GM23338 (cell line): ENCODE measurements around the gene SLC36A3. TPM values are rescaled to one million over a fixed set of nuclear protein-coding genes. Genes with fewer than 3 reads are reported as not detected.
A peak's percentile ranks its signal among the peaks of the same experiment; 100 is the strongest.
"Not testable (repeated sequence)": the region's sequence is repeated elsewhere in the genome, so short reads cannot be mapped to it uniquely, and the experiment has no call there.

Experiments
- ATAC-seq: fragments of 200-7000 bp; cut with Tn5 transposase; 3 replicates; pipeline ENCODE4 v1.9.1; 2020
- DNase-seq: peaks from one replicate; pipeline ENCODE4 v3.0.0-alpha.2; 2015; ENCODE audit warnings: low spot score
- H2AFZ ChIP-seq: fragments of 200-600 bp; sonication (generic); 2 replicates; pipeline ENCODE4 v1.8.0; 2016; ENCODE audit warnings: antibody characterized with exemption, mild to moderate bottlenecking, moderate library complexity
- H3F3A ChIP-seq: fragments of 200-600 bp; sonication (generic); replicated peaks from 2 replicates; pipeline ENCODE4 v1.8.0; 2017; ENCODE audit warnings: antibody characterized with exemption, mixed run types, low read depth
- H3K27ac ChIP-seq: fragments of 200-600 bp; sonication (generic); 2 replicates; pipeline ENCODE4 v1.6.1; 2016; ENCODE audit warnings: low read depth
- H3K27me3 ChIP-seq: fragments of 200-600 bp; sonication (generic); 2 replicates; pipeline ENCODE4 v1.8.0; 2016; ENCODE audit warnings: mild to moderate bottlenecking, mixed run types, moderate library complexity; ENCODE audit not compliant: insufficient read depth
- H3K36me3 ChIP-seq: fragments of 200-600 bp; sonication (generic); 2 replicates; pipeline ENCODE4 v1.8.0; 2016; ENCODE audit warnings: mild to moderate bottlenecking; ENCODE audit not compliant: insufficient read depth
- H3K4me1 ChIP-seq: fragments of 200-600 bp; sonication (generic); 2 replicates; pipeline ENCODE4 v1.8.0; 2016; ENCODE audit warnings: mild to moderate bottlenecking, moderate library complexity; ENCODE audit not compliant: insufficient read depth
- H3K4me2 ChIP-seq: fragments of 200-600 bp; sonication (generic); 2 replicates; pipeline ENCODE4 v1.7.1; 2017; ENCODE audit warnings: mixed run types
- H3K4me3 ChIP-seq: fragments of 200-600 bp; sonication (generic); 2 replicates; pipeline ENCODE4 v1.6.1; 2016; ENCODE audit warnings: mixed run types
- H3K79me2 ChIP-seq: fragments of 200-600 bp; sonication (generic); replicated peaks from 2 replicates; pipeline ENCODE4 v1.8.0; 2017; ENCODE audit warnings: mild to moderate bottlenecking; ENCODE audit not compliant: insufficient read depth
- H3K9me2 ChIP-seq: fragments of 200-600 bp; sonication (generic); 2 replicates; pipeline ENCODE4 v1.8.0; 2017; ENCODE audit not compliant: insufficient read depth
- H4K20me1 ChIP-seq: fragments of 200-600 bp; sonication (generic); replicated peaks from 2 replicates; pipeline ENCODE4 v1.8.0; 2017; ENCODE audit warnings: mild to moderate bottlenecking; ENCODE audit not compliant: insufficient read depth
- H3K27ac Mint-ChIP-seq: 2 replicates; pipeline ENCODE4 v1.8.0; 2020; ENCODE audit warnings: inconsistent platforms, mild to moderate bottlenecking, moderate library complexity, mixed read lengths
- H3K27me3 Mint-ChIP-seq: 3 replicates; pipeline ENCODE4 v1.8.0; 2022; ENCODE audit warnings: low read depth, mild to moderate bottlenecking, moderate library complexity, mixed read lengths, inconsistent platforms; ENCODE audit not compliant: insufficient read depth, poor library complexity
- H3K36me3 Mint-ChIP-seq: 3 replicates; pipeline ENCODE4 v1.8.0; 2021; ENCODE audit warnings: low read depth, mild to moderate bottlenecking, inconsistent platforms, moderate library complexity, mixed read lengths
- H3K4me1 Mint-ChIP-seq: 3 replicates; pipeline ENCODE4 v1.8.0; 2020; ENCODE audit warnings: mild to moderate bottlenecking, inconsistent platforms, mixed read lengths
- H3K4me3 Mint-ChIP-seq: 3 replicates; pipeline ENCODE4 v1.8.0; 2021; ENCODE audit warnings: moderate library complexity, mild to moderate bottlenecking, inconsistent platforms, mixed read lengths
- H3K9me3 Mint-ChIP-seq: 3 replicates; pipeline ENCODE4 v1.8.0; 2020; ENCODE audit warnings: moderate library complexity, mild to moderate bottlenecking, inconsistent platforms, mixed read lengths
- CREB1 ChIP-seq: fragments of 250-450 bp; sonication (Bioruptor Pico); IDR thresholded peaks from 2 replicates; pipeline ENCODE4 v1.5.0; 2020; ENCODE audit warnings: low read depth, mild to moderate bottlenecking, moderate library complexity
- JUNB ChIP-seq: IDR thresholded peaks from one replicate; pipeline ENCODE4 v1.6.1; 2016; ENCODE audit warnings: antibody characterized with exemption; ENCODE audit not compliant: unreplicated experiment
- NANOG ChIP-seq: IDR thresholded peaks from 2 replicates; pipeline ENCODE4 v1.6.1; 2016; ENCODE audit warnings: antibody characterized with exemption, borderline replicate concordance
- ZNF331 ChIP-seq: fragments of 250-450 bp; sonication (Bioruptor Pico); IDR thresholded peaks from 2 replicates; pipeline ENCODE4 v1.5.0; 2020; ENCODE audit warnings: low read depth, mild to moderate bottlenecking, moderate library complexity
- polyA plus RNA-seq: library from polyadenylated mRNA; unstranded; fragments of >200 nt; fragmentation: Nextera tagmentation; extraction: Ambion mirVana; gene quantifications from 2 replicates; pipeline ENCODE4 v1.2.1, GENCODE V29; 2016
- total RNA-seq: library from RNA; depleted of rRNA; stranded (reverse); fragments of >200 nt; shearing (Covaris generic); gene quantifications from 2 replicates; pipeline ENCODE4 v1.2.3, GENCODE V29; 2014
- TF ChIP-seq, protein P1 (sequence below), 2 experiments: fragments of 200-600 bp in 1 of 2; sonication (generic) in 1 of 2; conservative IDR thresholded peaks; 2 replicates each; pipeline versions ENCODE4 v1.5.1 to v1.6.1; 2016 to 2017; ENCODE audit warnings: antibody characterized with exemption in 2 of 2, low read depth in 2 of 2, mild to moderate bottlenecking in 2 of 2, moderate library complexity in 1 of 2
- TF ChIP-seq, protein P2 (sequence below): IDR thresholded peaks from one replicate; pipeline ENCODE4 v1.6.1; 2018; ENCODE audit warnings: antibody characterized with exemption; ENCODE audit not compliant: unreplicated experiment

Gene SLC36A3
- total and polyA plus RNA-seq, 2 experiments from 2014 or later: not detected

DNA sequence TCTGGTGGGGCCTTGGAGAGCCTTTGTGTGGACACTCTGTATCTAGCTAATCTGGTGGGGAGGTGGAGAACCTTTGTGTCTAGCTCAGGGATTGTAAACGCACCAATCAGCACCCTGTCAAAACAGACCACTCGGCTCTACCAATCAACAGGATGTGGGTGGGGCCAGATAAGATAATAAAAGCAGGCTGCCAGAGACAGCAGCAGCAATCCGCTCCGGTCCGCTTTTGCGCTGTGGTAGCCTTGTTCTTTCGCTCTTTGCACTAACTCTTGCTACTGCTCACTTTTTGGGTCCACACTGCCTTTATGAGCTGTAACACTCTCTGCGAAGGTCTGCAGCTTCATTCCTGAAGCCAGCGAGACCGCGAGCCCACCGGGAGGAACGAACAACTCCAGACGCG lies 6.3 kb upstream of the SLC36A3 start:
- H3K27me3 Mint-ChIP-seq, H3K4me3 ChIP-seq, H3K27ac Mint-ChIP-seq, H3K27ac ChIP-seq, ATAC-seq, DNase-seq, H2AFZ ChIP-seq, H4K20me1 ChIP-seq, H3K4me1 Mint-ChIP-seq, H3K4me3 Mint-ChIP-seq, H3F3A ChIP-seq, H3K36me3 Mint-ChIP-seq, H3K9me3 Mint-ChIP-seq, H3K4me1 ChIP-seq, H3K9me2 ChIP-seq, H3K36me3 ChIP-seq, H3K79me2 ChIP-seq, H3K4me2 ChIP-seq, H3K27me3 ChIP-seq: not testable (repeated sequence)

DNA sequence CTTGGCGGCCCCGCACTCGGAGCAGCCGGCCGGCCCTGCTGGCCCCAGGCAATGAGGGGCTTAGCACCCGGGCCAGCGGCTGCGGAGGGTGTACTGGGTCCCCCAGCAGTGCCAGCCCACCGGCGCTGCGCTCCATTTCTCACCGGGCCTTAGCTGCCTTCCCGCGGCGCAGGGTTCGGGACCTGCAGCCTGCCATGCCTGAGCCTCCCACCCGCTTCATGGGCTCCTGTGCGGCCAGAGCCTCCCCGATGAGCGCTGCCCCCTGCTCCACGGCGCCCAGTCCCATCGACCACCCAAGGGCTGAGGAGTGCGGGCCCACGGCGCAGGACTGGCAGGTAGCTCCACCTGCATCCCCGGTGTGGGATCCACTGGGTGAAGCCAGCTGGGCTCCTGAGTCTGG lies 5.7 kb upstream of the SLC36A3 start:
- H2AFZ ChIP-seq, H3K27me3 ChIP-seq, H3K79me2 ChIP-seq, H3K4me1 Mint-ChIP-seq, H3F3A ChIP-seq, H3K4me2 ChIP-seq, H3K27me3 Mint-ChIP-seq, ATAC-seq, H3K4me3 ChIP-seq, DNase-seq, H3K27ac ChIP-seq, H3K4me1 ChIP-seq, H3K4me3 Mint-ChIP-seq, H3K9me3 Mint-ChIP-seq, H3K9me2 ChIP-seq, H3K36me3 ChIP-seq, H3K27ac Mint-ChIP-seq, H4K20me1 ChIP-seq, H3K36me3 Mint-ChIP-seq: not testable (repeated sequence)

DNA sequence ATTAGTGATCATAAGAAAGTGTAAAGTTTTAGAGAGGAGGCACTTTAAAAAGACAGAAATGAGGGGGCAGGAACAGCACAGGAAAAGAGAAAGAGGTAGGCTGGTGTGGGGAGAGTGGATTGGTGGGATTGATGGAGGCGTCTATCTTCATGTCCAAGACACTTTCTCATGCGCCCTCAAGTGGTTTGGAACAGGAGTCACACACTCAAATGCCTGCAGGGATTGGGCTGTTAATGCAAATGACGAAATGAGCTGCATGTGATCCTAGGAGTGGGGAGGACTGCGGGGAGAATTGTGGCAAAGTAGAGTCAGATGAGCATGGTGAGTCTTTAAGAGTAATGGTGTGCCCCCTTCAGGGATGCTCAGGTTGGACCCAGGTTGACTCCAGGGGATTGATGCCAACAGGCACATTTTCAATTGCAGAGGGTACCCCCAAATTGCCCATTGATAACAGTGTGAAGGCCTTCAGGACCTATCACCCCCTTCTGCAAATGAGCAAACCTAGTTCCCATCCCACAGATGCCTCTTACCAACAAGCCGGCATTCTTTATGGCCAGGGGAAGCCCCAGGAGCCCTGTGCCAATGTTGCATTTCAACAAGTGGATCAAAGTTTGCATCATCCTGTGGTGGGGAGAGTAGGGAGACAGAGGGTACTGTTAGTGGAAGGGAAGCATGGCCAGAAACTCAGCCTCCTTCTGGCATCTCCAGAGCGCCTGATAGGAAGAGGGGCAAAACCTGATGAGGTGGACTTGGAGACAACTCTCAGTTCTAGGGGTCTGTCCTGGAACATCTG lies 5.3 kb downstream of the SLC36A3 start:
- Histone ChIP-seq H3K27ac (no peak overlapping the region), H3K4me1 (no peaks in the 10 kb centered on the region; the same call in 1 of the 2 replicates), H3K27me3 (no peaks in the 10 kb centered on the region), H3K79me2 (no peaks in the 10 kb centered on the region), H3K4me2 (no peak overlapping the region), H3F3A (no peaks in the 10 kb centered on the region), H3K4me3 (no peak overlapping the region), H4K20me1 (no peaks in the 10 kb centered on the region), H3K36me3 (no peaks in the 10 kb centered on the region), H3K9me2 (no peaks in the 10 kb centered on the region), H2AFZ (peak overlapping the region; percentile 81)
- Mint-ChIP-seq H3K4me1 (peaks cover 13% of the 10 kb centered on the region), H3K27me3 (peaks cover 8% of the 10 kb centered on the region), H3K27ac (no peak overlapping the region), H3K4me3 (no peak overlapping the region), H3K9me3 (no peaks in the 10 kb centered on the region), H3K36me3 (no peaks in the 10 kb centered on the region)
- DNase-seq (peak; percentile 88), ATAC-seq (peak; percentile 89)
- TF ChIP-seq ZNF331 (CRISPR knock-in tag) (no peak), NANOG (no peak), JUNB (no peak), CREB1 (peak; percentile 64)
- TF ChIP-seq, protein P1, sequence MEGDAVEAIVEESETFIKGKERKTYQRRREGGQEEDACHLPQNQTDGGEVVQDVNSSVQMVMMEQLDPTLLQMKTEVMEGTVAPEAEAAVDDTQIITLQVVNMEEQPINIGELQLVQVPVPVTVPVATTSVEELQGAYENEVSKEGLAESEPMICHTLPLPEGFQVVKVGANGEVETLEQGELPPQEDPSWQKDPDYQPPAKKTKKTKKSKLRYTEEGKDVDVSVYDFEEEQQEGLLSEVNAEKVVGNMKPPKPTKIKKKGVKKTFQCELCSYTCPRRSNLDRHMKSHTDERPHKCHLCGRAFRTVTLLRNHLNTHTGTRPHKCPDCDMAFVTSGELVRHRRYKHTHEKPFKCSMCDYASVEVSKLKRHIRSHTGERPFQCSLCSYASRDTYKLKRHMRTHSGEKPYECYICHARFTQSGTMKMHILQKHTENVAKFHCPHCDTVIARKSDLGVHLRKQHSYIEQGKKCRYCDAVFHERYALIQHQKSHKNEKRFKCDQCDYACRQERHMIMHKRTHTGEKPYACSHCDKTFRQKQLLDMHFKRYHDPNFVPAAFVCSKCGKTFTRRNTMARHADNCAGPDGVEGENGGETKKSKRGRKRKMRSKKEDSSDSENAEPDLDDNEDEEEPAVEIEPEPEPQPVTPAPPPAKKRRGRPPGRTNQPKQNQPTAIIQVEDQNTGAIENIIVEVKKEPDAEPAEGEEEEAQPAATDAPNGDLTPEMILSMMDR (conservative IDR thresholded peaks at IDR 0.05; ENCODE audit: low read depth in 2 of 2): peak; percentile 66 to 85
- TF ChIP-seq, protein P2, sequence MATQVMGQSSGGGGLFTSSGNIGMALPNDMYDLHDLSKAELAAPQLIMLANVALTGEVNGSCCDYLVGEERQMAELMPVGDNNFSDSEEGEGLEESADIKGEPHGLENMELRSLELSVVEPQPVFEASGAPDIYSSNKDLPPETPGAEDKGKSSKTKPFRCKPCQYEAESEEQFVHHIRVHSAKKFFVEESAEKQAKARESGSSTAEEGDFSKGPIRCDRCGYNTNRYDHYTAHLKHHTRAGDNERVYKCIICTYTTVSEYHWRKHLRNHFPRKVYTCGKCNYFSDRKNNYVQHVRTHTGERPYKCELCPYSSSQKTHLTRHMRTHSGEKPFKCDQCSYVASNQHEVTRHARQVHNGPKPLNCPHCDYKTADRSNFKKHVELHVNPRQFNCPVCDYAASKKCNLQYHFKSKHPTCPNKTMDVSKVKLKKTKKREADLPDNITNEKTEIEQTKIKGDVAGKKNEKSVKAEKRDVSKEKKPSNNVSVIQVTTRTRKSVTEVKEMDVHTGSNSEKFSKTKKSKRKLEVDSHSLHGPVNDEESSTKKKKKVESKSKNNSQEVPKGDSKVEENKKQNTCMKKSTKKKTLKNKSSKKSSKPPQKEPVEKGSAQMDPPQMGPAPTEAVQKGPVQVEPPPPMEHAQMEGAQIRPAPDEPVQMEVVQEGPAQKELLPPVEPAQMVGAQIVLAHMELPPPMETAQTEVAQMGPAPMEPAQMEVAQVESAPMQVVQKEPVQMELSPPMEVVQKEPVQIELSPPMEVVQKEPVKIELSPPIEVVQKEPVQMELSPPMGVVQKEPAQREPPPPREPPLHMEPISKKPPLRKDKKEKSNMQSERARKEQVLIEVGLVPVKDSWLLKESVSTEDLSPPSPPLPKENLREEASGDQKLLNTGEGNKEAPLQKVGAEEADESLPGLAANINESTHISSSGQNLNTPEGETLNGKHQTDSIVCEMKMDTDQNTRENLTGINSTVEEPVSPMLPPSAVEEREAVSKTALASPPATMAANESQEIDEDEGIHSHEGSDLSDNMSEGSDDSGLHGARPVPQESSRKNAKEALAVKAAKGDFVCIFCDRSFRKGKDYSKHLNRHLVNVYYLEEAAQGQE: no peak
